K562 (cell line): ENCODE data around the gene FASTK. TPM values are rescaled to one million over a fixed set of nuclear protein-coding genes. Genes with fewer than 3 reads are reported as not detected.
A peak's percentile ranks its signal among the peaks of the same experiment; 100 is the strongest.

Experiments
- ATAC-seq: fragments of 200-7000 bp; cut with Tn5 transposase; 3 replicates; pipeline ENCODE4 v1.9.1; 2020; ENCODE audit warnings: moderate library complexity
- BruUV-seq: library from RNA; stranded (reverse); fragments of 400-500 nt; replicated peaks from 2 replicates; lab custom pipeline; 2021; lab: Mats Ljungman, UMichigan
- CTCF ChIA-PET: fragments of 300-600 bp; formaldehyde crosslinking; extraction: SDS; loops from one replicate; lab custom pipeline; 2021; ENCODE audit warnings: low intra/inter-chr PET ratio; lab: Yijun Ruan, JAX
- POLR2A ChIA-PET: fragments of 300-600, 350-650 bp; sonication (Branson Sonifier 250); formaldehyde crosslinking; extraction: SDS; loops from one replicate; lab custom pipeline; 2021; ENCODE audit warnings: antibody characterized with exemption, inconsistent platforms; lab: Yijun Ruan, JAX
- DNase-seq, 4 experiments: peaks; one replicate each; pipeline versions ENCODE4 v3.0.0 to v3.0.0-alpha.2; 2011 to 2018; ENCODE audit warnings: low spot score in 3 of 4, mixed read lengths in 3 of 4; ENCODE audit errors: extremely low read depth in 1 of 4
- FAIRE-seq: peaks from 2 replicates; lab custom pipeline; 2011; peaks lifted over from hg19 to GRCh38; lab: Jason Lieb, UNC
- H2AFZ ChIP-seq: 2 replicates; pipeline ENCODE4 v1.6.0; 2011; ENCODE audit warnings: low read depth, low read length, control low read depth, inconsistent platforms
- H3K27ac ChIP-seq: fragments of 200-600 bp; 3 replicates; pipeline ENCODE4 v1.8.0; 2011; ENCODE audit warnings: low read depth, mild to moderate bottlenecking, control low read depth, inconsistent platforms, low read length, moderate library complexity, mixed read lengths; ENCODE audit errors: extremely low read depth
- H3K27me3 ChIP-seq, 2 experiments: fragments of 300-600 bp in 1 of 2; 2 replicates in 1 of 2; 3 replicates in 1 of 2; pipeline versions ENCODE4 v1.6.0 to v1.8.0; 2011; ENCODE audit warnings: inconsistent platforms in 2 of 2, low read length in 2 of 2, mild to moderate bottlenecking in 1 of 2, mixed read lengths in 1 of 2, moderate library complexity in 1 of 2; ENCODE audit not compliant: control insufficient read depth in 2 of 2, insufficient read depth in 2 of 2
- H3K36me3 ChIP-seq: fragments of 300-600 bp; 3 replicates; pipeline ENCODE4 v1.8.0; 2011; ENCODE audit warnings: mild to moderate bottlenecking, low read length, inconsistent platforms; ENCODE audit not compliant: control insufficient read depth, insufficient read depth
- H3K4me1 ChIP-seq, 2 experiments: fragments of 200-600 bp in 1 of 2; replicated peaks in 1 of 2; 2 replicates in 1 of 2; 3 replicates in 1 of 2; pipeline versions ENCODE4 v1.5.1 to v1.8.0; 2011; ENCODE audit warnings: inconsistent platforms in 2 of 2, low read length in 2 of 2, mild to moderate bottlenecking in 1 of 2, mixed read lengths in 1 of 2, moderate library complexity in 1 of 2; ENCODE audit not compliant: control insufficient read depth in 2 of 2, insufficient read depth in 2 of 2
- H3K4me2 ChIP-seq: 2 replicates; pipeline ENCODE4 v1.6.1; 2011; ENCODE audit warnings: low read length, control low read depth, inconsistent platforms, mixed read lengths; ENCODE audit not compliant: insufficient read depth
- H3K4me3 ChIP-seq: fragments of 200-600 bp; sonication (generic), shearing (Covaris generic); 2 replicates; pipeline ENCODE4 v1.5.1; 2016; ENCODE audit warnings: control low read depth, inconsistent platforms
- H3K79me2 ChIP-seq: fragments of 200-600 bp; 3 replicates; pipeline ENCODE4 v1.8.0; 2011; ENCODE audit warnings: low read length, inconsistent platforms; ENCODE audit not compliant: control insufficient read depth, insufficient read depth
- H3K9ac ChIP-seq, 2 experiments: 2 replicates each; pipeline versions ENCODE4 v1.6.0 to v1.6.1; 2011; ENCODE audit warnings: low read depth in 2 of 2, low read length in 2 of 2, control low read depth in 1 of 2, inconsistent platforms in 1 of 2, mild to moderate bottlenecking in 1 of 2, mixed read lengths in 1 of 2; ENCODE audit not compliant: insufficient read depth in 1 of 2
- H3K9me1 ChIP-seq: one replicate; pipeline ENCODE4 v1.6.0; 2011; ENCODE audit warnings: inconsistent platforms, mild to moderate bottlenecking, low read length, moderate library complexity; ENCODE audit not compliant: control insufficient read depth, insufficient read depth
- H3K9me3 ChIP-seq: replicated peaks from 2 replicates; pipeline ENCODE4 v1.5.1; 2011; ENCODE audit warnings: low read depth, low read length, inconsistent platforms; ENCODE audit not compliant: control insufficient read depth, insufficient read depth
- H4K20me1 ChIP-seq: replicated peaks from 2 replicates; pipeline ENCODE4 v1.6.1; 2011; ENCODE audit warnings: low read length, inconsistent platforms, mixed read lengths; ENCODE audit not compliant: control insufficient read depth, insufficient read depth
- ETV1 ChIP-seq: fragments of 450-650 bp; conservative IDR thresholded peaks from 2 replicates; pipeline ENCODE4 v1.6.1; 2016; ENCODE audit warnings: missing genetic modification characterization, control low read depth, low read depth, missing compliant biosample characterization
- FOXM1 ChIP-seq, 2 experiments: fragments of 450-650 bp in 1 of 2; sonication (generic) in 1 of 2; formaldehyde crosslinking in 1 of 2; IDR thresholded peaks; 2 replicates each; pipeline versions ENCODE4 v1.6.1 to v1.9.0; 2017 to 2022; ENCODE audit warnings: low read depth in 2 of 2, mild to moderate bottlenecking in 2 of 2, missing genetic modification reagents in 1 of 2, moderate library complexity in 1 of 2
- KAT2B ChIP-seq: IDR thresholded peaks from one replicate; pipeline ENCODE4 v1.6.1; 2012; ENCODE audit warnings: low read depth, mild to moderate bottlenecking, control low read depth, inconsistent platforms, low read length, moderate library complexity
- NFE2 ChIP-seq: IDR thresholded peaks from 2 replicates; pipeline ENCODE4 v1.6.1; 2014; ENCODE audit warnings: antibody characterized with exemption, low read depth
- SAP30 ChIP-seq: fragments of 200-600 bp; sonication (generic); IDR thresholded peaks from 2 replicates; pipeline ENCODE4 v1.6.1; 2012; ENCODE audit warnings: borderline replicate concordance, low read depth, mild to moderate bottlenecking, moderate library complexity, low read length, control low read depth, inconsistent platforms; ENCODE audit not compliant: insufficient read depth, poor library complexity, severe bottlenecking
- TSHZ1 ChIP-seq: fragments of 250-450 bp; sonication (Bioruptor Pico); IDR thresholded peaks from 2 replicates; pipeline ENCODE4 v1.4.0; 2020; ENCODE audit warnings: mild to moderate bottlenecking, moderate library complexity
- ZNF140 ChIP-seq: fragments of 250-450 bp; sonication (Bioruptor Pico); IDR thresholded peaks from 2 replicates; pipeline ENCODE4 v1.8.0; 2021; ENCODE audit warnings: moderate library complexity, mild to moderate bottlenecking, inconsistent platforms
- ZNF551 ChIP-seq: fragments of 250-450 bp; sonication (Bioruptor Pico); IDR thresholded peaks from 2 replicates; pipeline ENCODE4 v1.5.0; 2021; ENCODE audit warnings: mild to moderate bottlenecking, moderate library complexity
- ZNF696 ChIP-seq: fragments of 250-450 bp; sonication (Bioruptor Pico); conservative IDR thresholded peaks from 2 replicates; pipeline ENCODE4 v1.4.0; 2020; ENCODE audit warnings: mild to moderate bottlenecking, moderate library complexity
- WGBS: fragments of 100-300 bp; shearing (Covaris generic); methylation state at CpG from one replicate; pipeline ENCODE4 v1.1.6; 2016; ENCODE audit warnings: low coverage, mixed read lengths; ENCODE audit not compliant: insufficient coverage; ENCODE audit errors: missing lambda C conversion rate; 5-methylcytosine and 5-hydroxymethylcytosine counted together
- in situ Hi-C: fragments of 300-500 bp; cut with MboI; formaldehyde crosslinking; loops from 4 replicates; pipeline ENCODE4 v1.15.0; 2018; ENCODE audit warnings: inconsistent platforms, mixed read lengths
- intact Hi-C: fragments of 100-400 bp; cut with micrococcal nuclease; formaldehyde crosslinking; loops from 2 replicates; pipeline ENCODE4 v1.14.2; 2022
- polyA plus RNA-seq, 8 experiments: library from polyadenylated mRNA; depleted of rRNA in 4 of 8; stranded (reverse) in 5 of 8; unstranded in 3 of 8; fragments of >200 nt; fragmentation: Nextera tagmentation in 2 of 8; fragmentation: Illumina TruSeq in 1 of 8; extraction: Ambion mirVana in 2 of 8; extraction: Trizol in 1 of 8; gene quantifications; 2 replicates each; pipeline versions ENCODE4 v1.2.1 to v1.2.3, GENCODE V29; 2011 to 2014; ENCODE audit warnings: inconsistent platforms in 1 of 8, missing spikeins in 1 of 8
- total RNA-seq, 7 experiments: library from RNA; depleted of rRNA in 6 of 7; stranded (reverse); fragments of >200 nt in 6 of 7; fragmentation: Illumina TruSeq in 2 of 7; extraction: Trizol in 2 of 7; gene quantifications; 2 replicates each; pipeline versions ENCODE4 v1.2.1 to v1.2.3, GENCODE V29; 2011 to 2021; ENCODE audit warnings: low replicate concordance in 1 of 7
- TF ChIP-seq, protein P1 (sequence below): fragments of 450-650 bp; formaldehyde crosslinking; conservative IDR thresholded peaks from 2 replicates; pipeline ENCODE4 v1.4.0; 2022; ENCODE audit warnings: mild to moderate bottlenecking, missing genetic modification characterization
- TF ChIP-seq, protein P2 (sequence below): fragments of 250-450 bp; sonication (Bioruptor Pico); IDR thresholded peaks from 2 replicates; pipeline ENCODE4 v1.9.0; 2021; ENCODE audit warnings: mild to moderate bottlenecking, inconsistent platforms

FASTK gene
- total and polyA plus RNA-seq, 9 of the 15 experiments (the other 6 are each of a cell fraction or from before 2014, with no cell fraction given), result 0.51 to 150 (median 48.2) TPM

DNA sequence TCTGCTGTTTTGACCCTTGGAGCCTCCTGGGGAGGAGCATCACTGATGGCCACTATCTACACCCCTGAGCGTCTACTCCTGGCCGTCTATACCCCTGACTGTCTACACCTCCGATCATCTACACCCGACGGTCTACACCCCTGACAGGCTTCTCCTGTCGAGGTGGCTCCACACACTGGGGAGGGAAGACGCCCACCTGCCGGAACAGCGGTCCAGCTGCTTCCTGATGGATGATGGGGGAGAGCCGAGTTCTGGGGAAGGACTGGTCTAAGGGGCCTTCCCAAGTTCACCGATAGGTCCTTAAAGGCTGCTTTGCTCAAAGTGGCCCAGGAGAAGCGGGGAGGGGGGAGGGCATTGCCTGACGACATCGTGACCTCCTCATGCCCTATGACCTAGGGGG is 47.5 kb upstream of the FASTK start (continued):
- TF ChIP-seq, protein P1, sequence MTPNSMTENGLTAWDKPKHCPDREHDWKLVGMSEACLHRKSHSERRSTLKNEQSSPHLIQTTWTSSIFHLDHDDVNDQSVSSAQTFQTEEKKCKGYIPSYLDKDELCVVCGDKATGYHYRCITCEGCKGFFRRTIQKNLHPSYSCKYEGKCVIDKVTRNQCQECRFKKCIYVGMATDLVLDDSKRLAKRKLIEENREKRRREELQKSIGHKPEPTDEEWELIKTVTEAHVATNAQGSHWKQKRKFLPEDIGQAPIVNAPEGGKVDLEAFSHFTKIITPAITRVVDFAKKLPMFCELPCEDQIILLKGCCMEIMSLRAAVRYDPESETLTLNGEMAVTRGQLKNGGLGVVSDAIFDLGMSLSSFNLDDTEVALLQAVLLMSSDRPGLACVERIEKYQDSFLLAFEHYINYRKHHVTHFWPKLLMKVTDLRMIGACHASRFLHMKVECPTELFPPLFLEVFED (CRISPR knock-in tag), result no peak
- no peak for TF ChIP-seq ETV1 (tag)
- TF ChIP-seq SAP30, result no peak

GRCh38 chr7:151126491-151127137 is 46.0 kb upstream of the FASTK start:
- FAIRE-seq (no peak), ATAC-seq (no peak), DNase-seq (no peak)
- Histone ChIP-seq H4K20me1 (peaks cover 13% of the 10 kb centered on the region), H3K27ac (no peak overlapping the region), H3K79me2 (peaks cover 10% of the 10 kb centered on the region; the same call in 2 of the 3 replicates), H3K9me3 (no peaks in the 10 kb centered on the region), H3K9ac (peak overlapping the region in 1 of 2 experiments; percentile 70; a peak in 1 of 4 replicates), H3K36me3 (peaks cover 95% of the 10 kb centered on the region), H3K9me1 (peaks cover 5% of the 10 kb centered on the region), H3K4me1 (peaks cover 0 to 38% of the 10 kb centered on the region in 2 experiments; a peak in 1 of 5 replicates), H3K4me2 (no peak overlapping the region), H3K4me3 (no peak overlapping the region), H2AFZ (no peak overlapping the region), H3K27me3 (no peaks in the 10 kb centered on the region; a peak in 1 of 5 replicates)
- intact Hi-C loops, result no loop called here
- in situ Hi-C loops, result no loop called here
- ChIA-PET CTCF (interaction anchor here (1.2 to 4.4 kb wide), 2 partner anchors 46 to 177 kb away, joined by 3 to 74 read pairs; no protein-coding TSS in a partner anchor), POLR2A (interaction anchor here (0.6 kb wide), 1 partner anchor 171 kb away, joined by 4 read pairs; no protein-coding TSS in a partner anchor)
- BruUV-seq, result no TSS peak
- 85% methylated on average over 11 of the region's 19 CpGs for WGBS
- TF ChIP-seq ZNF140 (CRISPR knock-in tag) (no peak), FOXM1 (IDR thresholded peaks at IDR 0.05; ENCODE audit: low read depth) (no peak), FOXM1 (CRISPR knock-in tag; IDR thresholded peaks at IDR 0.05; ENCODE audit: low read depth) (no peak), ZNF551 (CRISPR knock-in tag) (no peak), ZNF696 (no peak), TSHZ1 (CRISPR knock-in tag) (no peak), KAT2B (no peak), NFE2 (no peak)
- TF ChIP-seq, protein P2, sequence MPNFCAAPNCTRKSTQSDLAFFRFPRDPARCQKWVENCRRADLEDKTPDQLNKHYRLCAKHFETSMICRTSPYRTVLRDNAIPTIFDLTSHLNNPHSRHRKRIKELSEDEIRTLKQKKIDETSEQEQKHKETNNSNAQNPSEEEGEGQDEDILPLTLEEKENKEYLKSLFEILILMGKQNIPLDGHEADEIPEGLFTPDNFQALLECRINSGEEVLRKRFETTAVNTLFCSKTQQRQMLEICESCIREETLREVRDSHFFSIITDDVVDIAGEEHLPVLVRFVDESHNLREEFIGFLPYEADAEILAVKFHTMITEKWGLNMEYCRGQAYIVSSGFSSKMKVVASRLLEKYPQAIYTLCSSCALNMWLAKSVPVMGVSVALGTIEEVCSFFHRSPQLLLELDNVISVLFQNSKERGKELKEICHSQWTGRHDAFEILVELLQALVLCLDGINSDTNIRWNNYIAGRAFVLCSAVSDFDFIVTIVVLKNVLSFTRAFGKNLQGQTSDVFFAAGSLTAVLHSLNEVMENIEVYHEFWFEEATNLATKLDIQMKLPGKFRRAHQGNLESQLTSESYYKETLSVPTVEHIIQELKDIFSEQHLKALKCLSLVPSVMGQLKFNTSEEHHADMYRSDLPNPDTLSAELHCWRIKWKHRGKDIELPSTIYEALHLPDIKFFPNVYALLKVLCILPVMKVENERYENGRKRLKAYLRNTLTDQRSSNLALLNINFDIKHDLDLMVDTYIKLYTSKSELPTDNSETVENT (CRISPR knock-in tag), result no peak
